Ovary (tissue), 9 donors: Measurements from ENCODE around the gene CTLA4. TPM values are rescaled to one million over a fixed set of nuclear protein-coding genes. Genes with fewer than 3 reads are reported as not detected.

ENCODE experiments used
- DNase-seq, 5 donors: peaks; one replicate each; pipeline ENCODE4 v3.0.0-alpha.2; 2019 to 2020
- H3K27ac ChIP-seq, 2 donors: fragments of 200-600 bp; one replicate each; pipeline versions ENCODE4 v1.5.1 to v1.8.0; 2019 to 2022
- H3K27me3 ChIP-seq: fragments of 200-600 bp; one replicate; pipeline ENCODE4 v1.8.0; 2022
- H3K36me3 ChIP-seq: fragments of 200-600 bp; sonication (generic); one replicate; pipeline ENCODE4 v1.5.1; 2019
- H3K4me1 ChIP-seq: one replicate; pipeline ENCODE4 v1.8.1; 2013; ENCODE audit warnings: mild to moderate bottlenecking, moderate library complexity; ENCODE audit not compliant: insufficient read depth
- H3K4me3 ChIP-seq: fragments of 200-600 bp; sonication (generic); one replicate; pipeline ENCODE4 v1.5.1; 2017
- H3K9me3 ChIP-seq, 2 donors: fragments of 200-600 bp in 1 of 2; sonication (generic) in 1 of 2; one replicate each; pipeline versions ENCODE4 v1.5.1 to v1.8.1; 2013 to 2019; ENCODE audit warnings: mild to moderate bottlenecking in 1 of 2, moderate library complexity in 1 of 2
- EP300 ChIP-seq: sonication (generic); formaldehyde crosslinking; IDR thresholded peaks from one replicate; pipeline ENCODE4 v1.6.1; 2017; ENCODE audit warnings: antibody characterized with exemption
- POLR2A ChIP-seq: fragments of 450-650 bp; IDR thresholded peaks from one replicate; pipeline ENCODE4 v1.6.1; 2017; ENCODE audit warnings: antibody characterized with exemption, mild to moderate bottlenecking, moderate library complexity
- WGBS, 3 donors: extraction: QIAGEN DNeasy Blood & Tissue Kit in 1 of 3; methylation state at CpG; one replicate each; pipeline versions ENCODE4 v1.1.5 to v1.1.7; 2013 to 2017; 5-methylcytosine and 5-hydroxymethylcytosine counted together
- intact Hi-C, 4 donors: fragments of 100-400 bp; cut with DNase I; formaldehyde crosslinking; loops; one replicate each; pipeline versions ENCODE4 v1.11.0 to v1.15.1; 2022 to 2023
- polyA plus RNA-seq, 2 donors: library from polyadenylated mRNA; stranded (reverse); fragments of 200-250 nt in 1 of 2; fragments of 350-450 nt in 1 of 2; fragmentation: Illumina TruSeq in 1 of 2; extraction: RNeasy Lipid Tissue Mini Kit (QIAGEN cat#74804) in 1 of 2; gene quantifications; one replicate each; pipeline ENCODE4 v1.2.3, GENCODE V29; 2013 to 2014
- total RNA-seq, 7 donors: library from RNA; depleted of rRNA in 2 of 7; stranded (reverse); fragments of >200 nt in 2 of 7; fragmentation: NEBNext Ultra II Directional in 3 of 7; extraction: Animal tissue kit (Norgen Biotek cat#: 25700) in 3 of 7; gene quantifications; one replicate each; pipeline versions ENCODE4 v1.1.0 to v1.2.4, GENCODE V29; 2016 to 2023
- TF ChIP-seq, protein P1 (sequence below), 3 donors: fragments of 450-650 bp in 2 of 3; fragments of 200-600 bp in 1 of 3; IDR thresholded peaks; one replicate each; pipeline versions ENCODE4 v1.5.1 to v1.8.0; 2016 to 2022; ENCODE audit warnings: antibody characterized with exemption in 3 of 3, mild to moderate bottlenecking in 1 of 3
- donor health status: DM: no; HTN: no; CAD: no; lungs with moderate emphysema.
- donor health status: DM: no; HTN: no; CAD: no.
- donor health status: Bipolar disorder and iron deficiency.
- donor health status: DM: yes; HTN: yes; CAD: no.
- donor health status: DM: no; HTN: no; CAD: no.
- donor health status: DM: yes; HTN: yes; CAD: no.

CTLA4 gene
- total and polyA plus RNA-seq, 9 donors, result 0.04 to 0.51 (median 0.17) TPM; not detected in 6

DNA sequence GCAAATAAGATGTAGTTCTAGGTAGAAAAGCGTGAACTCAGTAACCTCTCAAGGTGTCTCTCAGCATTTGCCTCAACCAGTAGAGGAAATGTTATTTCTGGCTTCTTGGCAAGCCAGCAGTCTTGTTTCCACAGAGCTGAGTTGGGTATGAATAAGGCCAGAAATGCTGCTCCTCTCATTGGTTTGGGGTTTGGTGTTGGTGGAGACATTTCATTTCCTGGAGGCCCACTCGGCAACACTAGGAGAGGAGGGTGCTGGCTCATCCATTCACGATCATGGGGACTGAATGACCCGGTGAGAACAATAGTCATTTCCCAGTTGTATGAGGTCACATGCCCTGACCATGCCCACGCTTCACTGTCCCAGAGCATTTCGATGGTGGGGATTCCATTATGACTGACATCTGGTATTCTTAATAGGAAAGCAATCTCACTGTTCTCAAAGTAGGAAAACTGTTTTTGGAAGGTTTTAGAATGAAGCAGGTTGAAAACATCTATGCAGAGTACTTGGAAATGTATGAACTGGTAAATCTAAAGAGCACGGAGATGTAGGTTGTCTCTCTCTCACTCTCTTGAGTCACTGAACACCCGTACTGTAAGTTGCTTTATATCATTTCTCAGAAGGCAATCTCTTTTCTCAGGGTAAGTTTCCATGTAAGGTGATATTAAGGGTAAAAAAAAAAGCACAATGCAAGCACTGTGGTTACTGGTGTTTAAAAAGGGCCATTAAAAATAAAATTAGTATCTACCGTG lies 37.1 kb upstream of the CTLA4 start:
- 88 to 91% (median 88%) methylated on average over 9 of the region's 9 CpGs for WGBS, 3 donors
- no peak for DNase-seq
- intact Hi-C loops, result no loop called here

DNA sequence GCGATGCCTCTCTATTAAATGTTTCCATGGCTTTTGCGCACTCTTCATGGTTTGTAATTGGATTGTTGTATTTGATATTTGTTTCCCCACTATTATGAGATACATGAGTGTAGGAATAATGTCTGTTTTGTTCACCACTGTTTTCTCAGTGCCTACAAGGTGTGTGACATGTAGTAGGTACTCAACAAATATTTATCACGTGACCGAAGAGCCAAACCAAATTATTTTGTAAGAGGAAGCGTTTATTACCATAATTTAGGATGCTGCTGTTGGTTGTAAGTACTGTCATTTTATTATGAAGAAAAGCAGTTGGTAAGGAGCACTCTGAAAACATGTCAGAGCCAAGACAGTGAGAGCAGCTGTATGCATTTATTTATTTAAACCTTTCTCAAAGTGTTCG lies 32.2 kb upstream of the CTLA4 start:
- DNase-seq, result no peak
- Histone ChIP-seq H3K9me3 (no peaks in the 10 kb centered on the region), H3K4me3 (no peak overlapping the region), H3K4me1 (no peaks in the 10 kb centered on the region), H3K27ac (no peak overlapping the region), H3K36me3 (no peaks in the 10 kb centered on the region), H3K27me3 (no peaks in the 10 kb centered on the region)
- intact Hi-C loops, result no loop called here
- 88 to 91% (median 89%) methylated on average over 6 of the region's 6 CpGs for WGBS, 3 donors
- TF ChIP-seq POLR2A, result no peak
- TF ChIP-seq, protein P1, sequence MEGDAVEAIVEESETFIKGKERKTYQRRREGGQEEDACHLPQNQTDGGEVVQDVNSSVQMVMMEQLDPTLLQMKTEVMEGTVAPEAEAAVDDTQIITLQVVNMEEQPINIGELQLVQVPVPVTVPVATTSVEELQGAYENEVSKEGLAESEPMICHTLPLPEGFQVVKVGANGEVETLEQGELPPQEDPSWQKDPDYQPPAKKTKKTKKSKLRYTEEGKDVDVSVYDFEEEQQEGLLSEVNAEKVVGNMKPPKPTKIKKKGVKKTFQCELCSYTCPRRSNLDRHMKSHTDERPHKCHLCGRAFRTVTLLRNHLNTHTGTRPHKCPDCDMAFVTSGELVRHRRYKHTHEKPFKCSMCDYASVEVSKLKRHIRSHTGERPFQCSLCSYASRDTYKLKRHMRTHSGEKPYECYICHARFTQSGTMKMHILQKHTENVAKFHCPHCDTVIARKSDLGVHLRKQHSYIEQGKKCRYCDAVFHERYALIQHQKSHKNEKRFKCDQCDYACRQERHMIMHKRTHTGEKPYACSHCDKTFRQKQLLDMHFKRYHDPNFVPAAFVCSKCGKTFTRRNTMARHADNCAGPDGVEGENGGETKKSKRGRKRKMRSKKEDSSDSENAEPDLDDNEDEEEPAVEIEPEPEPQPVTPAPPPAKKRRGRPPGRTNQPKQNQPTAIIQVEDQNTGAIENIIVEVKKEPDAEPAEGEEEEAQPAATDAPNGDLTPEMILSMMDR (IDR thresholded peaks at IDR 0.05), result no peak
- no peak for TF ChIP-seq EP300

More for the DNA sequence above, 37.1 kb upstream of the CTLA4 start:
- Histone ChIP-seq H3K9me3 (no peaks in the 10 kb centered on the region), H3K4me3 (no peak overlapping the region), H3K27me3 (no peaks in the 10 kb centered on the region), H3K36me3 (no peaks in the 10 kb centered on the region), H3K4me1 (no peaks in the 10 kb centered on the region), H3K27ac (no peak overlapping the region)
- no peak for TF ChIP-seq EP300

DNA sequence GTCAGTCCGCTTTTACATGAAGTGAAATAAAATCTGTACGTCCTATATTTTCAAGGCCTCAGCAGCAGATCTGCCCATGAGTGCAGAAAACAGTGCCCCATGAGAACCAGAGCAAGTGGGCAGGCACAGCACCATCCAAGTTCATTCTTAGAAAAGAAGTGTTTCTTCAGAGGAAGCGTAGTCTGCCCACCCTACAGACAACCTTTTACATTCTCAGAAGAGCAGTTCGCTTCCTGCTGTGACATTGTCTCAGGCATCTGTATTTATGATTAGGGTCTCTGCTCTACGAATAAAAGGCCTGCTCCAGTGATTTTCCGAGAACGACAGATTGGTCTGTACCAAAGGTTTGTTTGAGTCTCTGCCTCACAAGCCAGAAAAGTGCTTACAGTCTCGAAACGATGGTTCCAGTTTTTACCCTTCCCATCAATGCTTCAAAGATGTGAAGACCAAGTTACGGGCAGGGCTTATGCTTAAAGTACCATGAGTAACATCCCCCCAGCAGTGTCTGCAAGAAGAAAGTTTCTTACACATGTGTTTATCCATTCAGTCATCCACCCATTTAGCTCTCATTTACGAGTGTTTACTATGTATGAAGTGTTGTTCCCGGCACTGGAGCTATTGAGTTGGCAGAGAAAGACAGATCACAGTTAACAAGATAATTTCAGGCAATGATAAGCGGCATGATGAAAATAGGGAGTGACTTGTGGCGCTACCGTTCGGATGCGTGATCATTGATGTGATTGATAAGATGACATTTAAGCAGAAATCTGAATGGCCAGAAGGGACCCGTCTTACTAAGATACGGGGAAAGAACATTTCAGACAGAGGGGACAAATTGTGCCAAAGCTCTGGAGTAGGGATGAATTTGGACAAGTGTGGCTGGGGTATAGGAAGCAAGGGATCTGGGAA lies 31.4 kb upstream of the CTLA4 start:
- intact Hi-C loops, result no loop called here
- TF ChIP-seq POLR2A (no peak), EP300 (no peak)
- TF ChIP-seq, protein P1 (IDR thresholded peaks at IDR 0.05), result no peak
- Histone ChIP-seq H3K4me1 (no peaks in the 10 kb centered on the region), H3K27me3 (no peaks in the 10 kb centered on the region), H3K36me3 (no peaks in the 10 kb centered on the region), H3K27ac (no peak overlapping the region), H3K9me3 (no peaks in the 10 kb centered on the region), H3K4me3 (no peak overlapping the region)
- DNase-seq, result no peak
- 89 to 92% (median 90%) methylated on average over 19 of the region's 19 CpGs for WGBS, 3 donors

DNA sequence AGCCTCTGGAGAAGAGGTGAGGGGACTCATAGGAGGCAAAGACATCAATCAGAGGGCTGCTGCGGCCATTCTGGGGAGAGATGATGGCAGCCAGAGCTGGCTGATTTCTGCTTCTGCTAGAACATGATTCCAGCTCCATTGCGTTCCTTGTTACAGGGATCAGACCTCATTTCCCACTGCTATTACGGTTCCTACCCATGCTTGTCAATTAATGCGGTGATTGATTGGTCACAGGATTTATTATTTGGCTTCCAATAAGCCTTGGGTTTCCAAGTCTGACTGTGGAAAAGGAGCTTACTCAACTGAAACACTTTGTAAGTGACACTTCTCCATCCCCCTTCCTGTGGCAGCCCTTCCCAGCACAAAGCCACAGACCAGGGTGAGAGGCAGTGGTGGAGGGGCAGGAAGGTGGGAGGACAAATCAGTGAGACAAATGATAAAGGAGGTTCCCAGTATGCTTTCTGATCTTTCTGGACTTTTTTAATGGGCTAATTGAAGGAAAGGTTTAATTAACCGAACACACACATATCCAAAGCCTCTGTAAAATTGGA lies 26.8 kb upstream of the CTLA4 start:
- H3K4me1 ChIP-seq, result no peaks in the 10 kb centered on the region
- DNase-seq, result no peak
- TF ChIP-seq, protein P1 (IDR thresholded peaks at IDR 0.05), result no peak
- TF ChIP-seq POLR2A (no peak), EP300 (no peak)
- H3K27me3 ChIP-seq, result no peaks in the 10 kb centered on the region
- intact Hi-C loops, result no loop called here
- no peaks in the 10 kb centered on the region for H3K36me3 ChIP-seq
- no peaks in the 10 kb centered on the region for H3K9me3 ChIP-seq
- no peak overlapping the region for H3K4me3 ChIP-seq
- 78 to 87% (median 79%) methylated on average over 5 of the region's 5 CpGs for WGBS, 3 donors
- H3K27ac ChIP-seq, result no peak overlapping the region
